Transverse colon (tissue), 4 donors: ENCODE data around the gene CADM2. TPM values are rescaled to one million over a fixed set of nuclear protein-coding genes. Genes with fewer than 3 reads are reported as not detected.

Experiments
- DNase-seq: peaks from one replicate; pipeline ENCODE4 v3.0.0-alpha.2; 2019
- H3K27ac ChIP-seq, 4 donors: fragments of 200-600 bp; sonication (generic); 2 replicates each; pipeline ENCODE4 v1.5.1; 2016 to 2018; ENCODE audit warnings: inconsistent platforms in 4 of 4
- H3K27me3 ChIP-seq: fragments of 200-600 bp; sonication (generic); 2 replicates; pipeline ENCODE4 v1.5.1; 2017; ENCODE audit warnings: inconsistent platforms
- H3K36me3 ChIP-seq, 4 donors: fragments of 200-600 bp; sonication (generic); 2 replicates each; pipeline ENCODE4 v1.5.1; 2017 to 2019; ENCODE audit warnings: inconsistent platforms in 4 of 4
- H3K4me1 ChIP-seq, 4 donors: fragments of 200-600 bp; sonication (generic); 2 replicates each; pipeline ENCODE4 v1.5.1; 2017 to 2020; ENCODE audit warnings: inconsistent platforms in 4 of 4
- H3K4me3 ChIP-seq, 4 donors: fragments of 200-600 bp; sonication (generic); 1 replicate in 1 of 4; 2 replicates in 3 of 4; pipeline versions ENCODE4 v1.5.1 to v1.6.1; 2017 to 2019; ENCODE audit warnings: inconsistent platforms in 4 of 4
- H3K9me3 ChIP-seq, 2 donors: fragments of 200-600 bp; sonication (generic); 2 replicates each; pipeline ENCODE4 v1.5.1; 2017 to 2019; ENCODE audit warnings: inconsistent platforms in 2 of 2
- CTCF ChIP-seq, 5 experiments: fragments of 200-600 bp in 3 of 5; fragments of 450-650 bp in 2 of 5; sonication (generic) in 3 of 5; IDR thresholded peaks; 1 replicate in 2 of 5; 2 replicates in 3 of 5; pipeline ENCODE4 v1.5.1; 2016 to 2017; ENCODE audit warnings: antibody characterized with exemption in 5 of 5, inconsistent platforms in 3 of 5, mild to moderate bottlenecking in 2 of 5, moderate library complexity in 1 of 5
- EP300 ChIP-seq: sonication (generic); formaldehyde crosslinking; IDR thresholded peaks from one replicate; pipeline ENCODE4 v1.6.1; 2017; ENCODE audit warnings: antibody characterized with exemption, low read depth
- POLR2A ChIP-seq: fragments of 450-650 bp; IDR thresholded peaks from one replicate; pipeline ENCODE4 v1.6.1; 2016; ENCODE audit warnings: antibody characterized with exemption, mild to moderate bottlenecking, moderate library complexity
- POLR2AphosphoS5 ChIP-seq, 3 donors: sonication (generic); formaldehyde crosslinking; IDR thresholded peaks; one replicate each; pipeline ENCODE4 v1.6.1; 2016; ENCODE audit warnings: antibody characterized with exemption in 3 of 3
- WGBS, 2 donors: methylation state at CpG; one replicate each; pipeline ENCODE4 v1.1.5; 2018; ENCODE audit warnings: low coverage in 1 of 2; 5-methylcytosine and 5-hydroxymethylcytosine counted together
- in situ Hi-C, 4 donors: fragments of 200-750 bp; cut with MboI; loops; one replicate each; pipeline versions ENCODE4 v1.15.0 to v1.15.1; 2017; ENCODE audit warnings: low sequenced_read_pairs in 3 of 4, low pct_ligation_motif_present in 1 of 4, low pct_unique_long_range_greater_than_20kb in 1 of 4
- intact Hi-C: fragments of 100-400 bp; cut with DNase I; formaldehyde crosslinking; loops from one replicate; pipeline ENCODE4 v1.15.1; 2023; ENCODE audit warnings: low total_unique reads
- total RNA-seq, 4 donors: library from RNA; depleted of rRNA; stranded (reverse); fragments of >200 nt; gene quantifications; one replicate each; pipeline ENCODE4 v1.1.0, GENCODE V29; 2016

Gene CADM2
- total RNA-seq, 4 donors from 2014 or later = 2.2 to 21.3 (median 4.5) TPM

GRCh38 chr3:85790445-85791030 lies 831.7 kb downstream of the CADM2 start:
- TF ChIP-seq CTCF (IDR thresholded peaks at IDR 0.05) (no peak), EP300 (no peak), POLR2A (no peak), POLR2AphosphoS5 (IDR thresholded peaks at IDR 0.05) (no peak)
- DNase-seq = no peak
- WGBS, 2 donors = 89% methylated on average over 5 of the region's 5 CpGs; no CpG with 5 or more reads in 1 of the 2 donors
- in situ Hi-C loops = no loop called here
- Histone ChIP-seq H3K36me3 (no peaks in the 10 kb centered on the region), H3K9me3 (no peaks in the 10 kb centered on the region), H3K4me1 (no peaks in the 10 kb centered on the region), H3K27me3 (no peaks in the 10 kb centered on the region), H3K27ac (no peak overlapping the region), H3K4me3 (no peak overlapping the region)
- intact Hi-C loops = no loop called here

DNA sequence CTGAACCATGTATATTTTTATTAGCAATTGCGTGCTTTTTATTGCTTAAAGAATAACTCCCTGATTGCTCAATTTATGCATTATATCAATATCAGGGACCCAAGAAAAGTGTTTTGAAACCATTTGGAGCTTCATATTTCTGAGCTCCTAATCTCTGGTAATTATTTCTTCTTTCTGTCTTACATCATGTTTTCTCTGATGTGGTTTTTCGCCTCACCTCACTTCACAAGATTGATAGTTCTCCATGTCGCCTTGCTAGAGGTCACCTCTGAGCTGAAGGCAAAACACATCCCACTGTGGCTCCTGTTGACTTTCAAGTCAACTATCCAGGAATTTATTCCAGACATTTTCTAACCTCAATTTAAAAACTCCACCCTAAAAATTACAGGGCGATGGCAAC lies 837.4 kb downstream of the CADM2 start:
- 52 to 81% methylated on average over 3 to 4 of the region's 4 CpGs for WGBS, 2 donors
- Histone ChIP-seq H3K4me3 (no peak overlapping the region), H3K27me3 (no peaks in the 10 kb centered on the region), H3K9me3 (no peaks in the 10 kb centered on the region), H3K27ac (no peak overlapping the region), H3K36me3 (no peaks in the 10 kb centered on the region), H3K4me1 (no peaks in the 10 kb centered on the region)
- DNase-seq = no peak
- in situ Hi-C loops (no loop called here), intact Hi-C loops (no loop called here)
- no peak for TF ChIP-seq CTCF (IDR thresholded peaks at IDR 0.05)
- TF ChIP-seq POLR2AphosphoS5 (IDR thresholded peaks at IDR 0.05) = no peak
- TF ChIP-seq POLR2A = no peak
- no peak for TF ChIP-seq EP300

DNA sequence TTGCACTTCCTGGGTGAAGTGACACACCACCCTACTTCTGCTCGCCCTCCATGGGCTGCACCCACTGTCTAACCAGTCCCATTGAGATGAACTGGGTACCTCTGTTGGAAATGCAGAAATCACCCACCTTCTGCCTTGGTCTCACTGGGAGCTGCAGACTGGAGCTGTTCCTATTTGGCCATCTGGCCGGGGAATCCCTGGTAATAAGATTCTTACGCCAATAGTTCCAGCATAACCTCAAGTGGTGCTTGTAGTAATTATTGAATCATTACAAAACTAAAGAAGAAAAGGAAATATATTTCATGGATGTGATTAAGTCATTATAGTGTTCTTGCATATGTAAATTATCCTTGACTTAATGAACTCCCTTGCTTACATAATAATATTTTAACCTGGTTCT lies 841.9 kb downstream of the CADM2 start:
- 56 to 84% methylated on average over 2 to 3 of the region's 3 CpGs for WGBS, 2 donors
- intact Hi-C loops (no loop called here), in situ Hi-C loops (loop anchor here in 1 of 4 donors (25.0 kb wide), 1 partner anchor 437 kb away; no protein-coding TSS in a partner anchor)

DNA sequence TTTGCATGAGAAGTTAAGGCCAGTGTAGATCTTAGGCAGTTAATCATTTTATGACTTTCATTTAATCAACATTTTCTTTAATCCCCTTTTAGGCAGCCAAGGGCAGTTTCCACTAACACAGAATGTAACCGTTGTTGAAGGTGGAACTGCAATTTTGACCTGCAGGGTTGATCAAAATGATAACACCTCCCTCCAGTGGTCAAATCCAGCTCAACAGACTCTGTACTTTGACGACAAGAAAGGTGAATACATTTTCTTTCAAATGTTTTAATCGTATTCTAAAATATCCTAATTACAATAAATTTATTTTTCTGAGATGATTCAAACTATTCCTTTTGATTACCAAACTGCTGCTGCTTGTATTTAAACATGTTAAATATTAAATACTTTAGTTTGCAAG lies 843.2 kb downstream of the CADM2 start:
- H3K27ac ChIP-seq = no peak overlapping the region
- H3K4me3 ChIP-seq = no peak overlapping the region
- WGBS, 2 donors = 16 to 21% methylated on average over 3 of the region's 3 CpGs
- TF ChIP-seq POLR2A (no peak), CTCF (IDR thresholded peaks at IDR 0.05) (no peak), EP300 (no peak)
- in situ Hi-C loops = loop anchor here in 1 of 4 donors (25.0 kb wide), 1 partner anchor 435 kb away; no protein-coding TSS in a partner anchor
- intact Hi-C loops = no loop called here
- H3K27me3 ChIP-seq = no peaks in the 10 kb centered on the region
- H3K4me1 ChIP-seq = no peaks in the 10 kb centered on the region
- no peak for DNase-seq
- H3K36me3 ChIP-seq = no peaks in the 10 kb centered on the region
- H3K9me3 ChIP-seq = no peaks in the 10 kb centered on the region

More for the DNA sequence above, 841.9 kb downstream of the CADM2 start:
- Histone ChIP-seq H3K36me3 (no peaks in the 10 kb centered on the region), H3K4me3 (no peak overlapping the region), H3K4me1 (no peaks in the 10 kb centered on the region), H3K9me3 (no peaks in the 10 kb centered on the region), H3K27me3 (no peaks in the 10 kb centered on the region), H3K27ac (no peak overlapping the region)
- DNase-seq = no peak
- TF ChIP-seq POLR2AphosphoS5 (IDR thresholded peaks at IDR 0.05) (no peak), EP300 (no peak), POLR2A (no peak), CTCF (IDR thresholded peaks at IDR 0.05) (no peak)
